ENCODE measurements around the gene ASB3. TPM values are rescaled to one million over a fixed set of nuclear protein-coding genes. Genes with fewer than 3 reads are reported as not detected.

ASB3 gene
- total RNA-seq, 4 donors from 2014 or later = 7.0 to 14.7 (median 8.6) TPM

- intact Hi-C loops (cut with DNase I) = no loop called here
- DNase-seq = no peak
- Histone ChIP-seq H3K27me3 (no peaks in the 10 kb centered on the region), H3K4me3 (no peak overlapping the region), H3K27ac (no peak overlapping the region), H3K4me1 (no peaks in the 10 kb centered on the region), H3K9me3 (no peaks in the 10 kb centered on the region), H3K36me3 (peaks cover 0 to 98% (median 3%) of the 10 kb centered on the region in 3 donors)
- WGBS, 2 donors = 84 to 91% methylated on average over 7 of the region's 7 CpGs
- TF ChIP-seq POLR2A (IDR thresholded peaks at IDR 0.05) = no peak
- TF ChIP-seq CTCF (IDR thresholded peaks at IDR 0.05) = no peak
These were observed 15.9 kb upstream of the ASB3 start for GRCh38 chr2:53802617-53803151.

- TF ChIP-seq CTCF (IDR thresholded peaks at IDR 0.05) (no peak), POLR2A (IDR thresholded peaks at IDR 0.05) (no peak)
- H3K4me1 ChIP-seq = no peaks in the 10 kb centered on the region
- H3K36me3 ChIP-seq = peaks cover 0 to 98% (median 3%) of the 10 kb centered on the region in 3 donors
- DNase-seq = no peak
- no peak overlapping the region for H3K4me3 ChIP-seq
- H3K9me3 ChIP-seq = no peaks in the 10 kb centered on the region
- H3K27me3 ChIP-seq = no peaks in the 10 kb centered on the region
- intact Hi-C loops (cut with DNase I) = no loop called here
- H3K27ac ChIP-seq = no peak overlapping the region
These were observed 14.8 kb upstream of the ASB3 start for GRCh38 chr2:53801547-53801946.

GRCh38 chr2:53793821-53794220, 7.1 kb upstream of the ASB3 start:
- H3K27ac ChIP-seq = no peak overlapping the region
- H3K4me1 ChIP-seq = peaks cover 0 to 1% (median 0%) of the 10 kb centered on the region in 3 donors
- WGBS, 2 donors = 78 to 84% methylated on average over 3 of the region's 3 CpGs
- DNase-seq = no peak
- intact Hi-C loops (cut with DNase I) = no loop called here
- H3K36me3 ChIP-seq = peaks cover 0 to 48% (median 0%) of the 10 kb centered on the region in 3 donors
- no peaks in the 10 kb centered on the region for H3K27me3 ChIP-seq
- H3K4me3 ChIP-seq = no peak overlapping the region
- no peaks in the 10 kb centered on the region for H3K9me3 ChIP-seq
- TF ChIP-seq CTCF (IDR thresholded peaks at IDR 0.05) = no peak
- no peak for TF ChIP-seq POLR2A (IDR thresholded peaks at IDR 0.05)

GRCh38 chr2:53793261-53793660, 6.5 kb upstream of the ASB3 start:
- WGBS, 2 donors = 82 to 85% methylated on average over 3 of the region's 3 CpGs
- no peak for DNase-seq
- TF ChIP-seq CTCF (IDR thresholded peaks at IDR 0.05) = no peak
- no peak for TF ChIP-seq POLR2A (IDR thresholded peaks at IDR 0.05)
- Histone ChIP-seq H3K27ac (no peak overlapping the region), H3K36me3 (peaks cover 0 to 43% (median 0%) of the 10 kb centered on the region in 3 donors), H3K4me3 (no peak overlapping the region), H3K4me1 (peaks cover 3 to 7% (median 3%) of the 10 kb centered on the region in 3 donors), H3K27me3 (no peaks in the 10 kb centered on the region), H3K9me3 (no peaks in the 10 kb centered on the region)
- intact Hi-C loops (cut with DNase I) = no loop called here

GRCh38 chr2:53787614-53788289, 999 bp upstream of the ASB3 start:
- intact Hi-C loops (cut with DNase I) = no loop called here
- no peak for TF ChIP-seq CTCF (IDR thresholded peaks at IDR 0.05)
- no peak for TF ChIP-seq POLR2A (IDR thresholded peaks at IDR 0.05)
- Histone ChIP-seq H3K27me3 (no peaks in the 10 kb centered on the region), H3K4me3 (peak overlapping the region; percentile 68 to 98 (median 82)), H3K27ac (peak overlapping the region; percentile 80 to 90 (median 86)), H3K4me1 (peaks cover 6 to 47% (median 25%) of the 10 kb centered on the region in 3 donors), H3K9me3 (no peaks in the 10 kb centered on the region), H3K36me3 (no peaks in the 10 kb centered on the region)
- WGBS, 2 donors = 3% methylated on average over 17 of the region's 17 CpGs
- DNase-seq = no peak
